Activated gamma-delta T cell treated with anti-CD3 and anti-CD28 coated beads, Interleukin-2, amount 50 U/mL, for 16 hours (primary cell): ENCODE results near the gene DMD.

Source experiments
- DNase-seq: peaks from one replicate; pipeline ENCODE4 v3.0.0-alpha.2; 2020; ENCODE audit warnings: low read depth

DMD gene

GRCh38 chrX:31225819-31226218 is 1985.5 kb downstream of the DMD start:
- DNase-seq = no peak

GRCh38 chrX:31224381-31225012 is 1986.9 kb downstream of the DMD start:
- DNase-seq = no peak

GRCh38 chrX:31223817-31224216 is 1987.5 kb downstream of the DMD start:
- DNase-seq = no peak

GRCh38 chrX:31222946-31223345 is 1988.4 kb downstream of the DMD start:
- no peak for DNase-seq

- DNase-seq = no peak
Observed at GRCh38 chrX:31219174-31219573, 1992.2 kb downstream of the DMD start.

- DNase-seq = no peak
Observed at GRCh38 chrX:31217084-31217483, 1994.3 kb downstream of the DMD start.

- DNase-seq = no peak
Observed at GRCh38 chrX:31215277-31215815, 1996.0 kb downstream of the DMD start.

GRCh38 chrX:31213941-31214340 is 1997.4 kb downstream of the DMD start:
- DNase-seq = no peak

GRCh38 chrX:31212856-31213748 is 1998.2 kb downstream of the DMD start:
- DNase-seq = no peak

- DNase-seq = no peak
Observed at GRCh38 chrX:31209005-31209628, 2002.2 kb downstream of the DMD start.

GRCh38 chrX:31201503-31201902 is 2009.8 kb downstream of the DMD start:
- DNase-seq = no peak

- DNase-seq = no peak
Observed at GRCh38 chrX:31200430-31200829, 2010.9 kb downstream of the DMD start.

- DNase-seq = no peak
Observed at GRCh38 chrX:31199840-31200114, 2011.6 kb downstream of the DMD start.

- DNase-seq = no peak
Observed at GRCh38 chrX:31199056-31199839, 2012.1 kb downstream of the DMD start.

- DNase-seq = no peak
Observed at GRCh38 chrX:31190221-31190975, 2021.0 kb downstream of the DMD start.

GRCh38 chrX:31186693-31187338 is 2024.5 kb downstream of the DMD start:
- no peak for DNase-seq

- DNase-seq = no peak
Observed at GRCh38 chrX:31185884-31186283, 2025.5 kb downstream of the DMD start.

GRCh38 chrX:31181377-31182000 is 2029.9 kb downstream of the DMD start:
- DNase-seq = no peak

- DNase-seq = no peak
Observed at GRCh38 chrX:31179203-31179602, 2032.1 kb downstream of the DMD start.

GRCh38 chrX:31178769-31179125 is 2032.6 kb downstream of the DMD start:
- DNase-seq = no peak
